Measurements from ENCODE around the gene TMEM9B. TPM values are rescaled to one million over a fixed set of nuclear protein-coding genes. Genes with fewer than 3 reads are reported as not detected.

The TMEM9B gene
- total and polyA plus RNA-seq, 2 donors (not counting 1 experiment from before 2014, with no cell fraction given) = 15.0 to 30.4 TPM

GRCh38 chr11:9003573-9004182 is 39.4 kb upstream of the TMEM9B start, which contains the start of gene NRIP3:
Gene NRIP3, minus strand, starts transcription at chr11:9004001. Its CDS starts 66 bp downstream, at chr11:9003935.
- ChIA-PET CTCF (interaction anchor here (0.6 to 1.2 kb wide), 2 partner anchors 12 to 89 kb away, joined by 3 to 7 read pairs; no protein-coding TSS in a partner anchor), POLR2A (no interaction called here)
- no peak within 1 kb of the TSS for H3K27ac Mint-ChIP-seq
- intact Hi-C loops (cut with micrococcal nuclease) = loop anchor here (2.0 kb wide), 1 partner anchor 39 kb away; the partner anchor contains the start of gene TMEM9B
- peak; percentile 74 for TF ChIP-seq EZH2 (IDR thresholded peaks at IDR 0.05; ENCODE audit: borderline replicate concordance, insufficient read depth, low read depth, low read length, poor library complexity, severe bottlenecking)
- no peak for TF ChIP-seq CTCF (IDR thresholded peaks at IDR 0.05)
- no peak within 1 kb of the TSS for H3K27ac ChIP-seq (ENCODE audit: low read length in 2 of 2)
- H3K9me3 ChIP-seq (ENCODE audit: control extremely low read depth in 1 of 3, control insufficient read depth in 2 of 3, insufficient read depth in 1 of 3, low read length in 2 of 3) = peaks cover 0 to 12% (median 0%) of the 10 kb centered on the region in 3 donors
- peak within 1 kb of the TSS; percentile 79 for H2AFZ ChIP-seq (ENCODE audit: insufficient read depth, low read depth, low read length, poor library complexity, severe bottlenecking)
- peaks cover 50% of the 10 kb centered on the region for H3K27me3 Mint-ChIP-seq
- WGBS (ENCODE audit: insufficient coverage) = 2% methylated on average over 83 of the region's 83 CpGs
- peak within 1 kb of the TSS; percentile 87 for H3K4me3 Mint-ChIP-seq
- H3K4me2 ChIP-seq (replicated peaks; ENCODE audit: low read depth, low read length, poor library complexity, severe bottlenecking) = peak within 1 kb of the TSS; percentile 94
- H3K4me1 Mint-ChIP-seq = peaks cover 16% of the 10 kb centered on the region
- peak; percentile 85 for DNase-seq
- H3K36me3 ChIP-seq (replicated peaks in 1 of 2; ENCODE audit: control extremely low read depth in 1 of 2, control insufficient read depth in 1 of 2, extremely low read depth in 1 of 2, insufficient read depth in 2 of 2, low read length in 1 of 2) = no peaks in the 10 kb centered on the region
- H4K20me1 ChIP-seq (ENCODE audit: control insufficient read depth, insufficient read depth, low read length, poor library complexity, severe bottlenecking) = no peaks in the 10 kb centered on the region
- peak; percentile 86 for ATAC-seq (ENCODE audit: low read depth)
- peaks cover 2 to 60% (median 46%) of the 10 kb centered on the region in 4 experiments for H3K27me3 ChIP-seq (replicated peaks in 1 of 4; ENCODE audit: control extremely low read depth in 1 of 4, control insufficient read depth in 3 of 4, insufficient read depth in 4 of 4, low read length in 3 of 4)
- no peaks in the 10 kb centered on the region for H3K79me2 ChIP-seq (ENCODE audit: control insufficient read depth, insufficient read depth, low read length)
- H3K4me1 ChIP-seq (ENCODE audit: control insufficient read depth in 2 of 2, insufficient read depth in 2 of 2, low read length in 2 of 2) = peaks cover 18 to 19% of the 10 kb centered on the region in 2 donors
- peak within 1 kb of the TSS; percentile 23 to 60 (median 54) for H3K4me3 ChIP-seq (ENCODE audit: control extremely low read depth in 1 of 5, extremely low read depth in 1 of 5, insufficient read depth in 1 of 5, low read depth in 2 of 5, low read length in 4 of 5)
- H3K9ac ChIP-seq (ENCODE audit: low read length) = peak within 1 kb of the TSS; percentile 66
- H3K9me3 Mint-ChIP-seq (ENCODE audit: insufficient read depth) = no peaks in the 10 kb centered on the region

Measured in B cell (primary cell).